HCT116 (cell line): Measurements from ENCODE around the gene MMP10. TPM values are rescaled to one million over a fixed set of nuclear protein-coding genes. Genes with fewer than 3 reads are reported as not detected.

ENCODE experiments used
- ATAC-seq: fragments of 200-7000 bp; cut with Tn5 transposase; 2 replicates; pipeline ENCODE4 v1.9.1; 2020; ENCODE audit warnings: mild to moderate bottlenecking, moderate library complexity
- BruUV-seq: library from RNA; stranded (reverse); fragments of 400-500 nt; replicated peaks from 2 replicates; lab custom pipeline; 2021; lab: Mats Ljungman, UMichigan
- CTCF ChIA-PET: fragments of 300-600 bp; sonication (Branson Sonifier 250); formaldehyde crosslinking; loops from one replicate; lab custom pipeline; 2021; ENCODE audit warnings: antibody characterized with exemption; lab: Charles Lee
- POLR2A ChIA-PET: fragments of 300-600, 350-600 bp; sonication (Branson Sonifier 250); formaldehyde crosslinking; loops from one replicate; lab custom pipeline; 2021; ENCODE audit warnings: antibody characterized with exemption; lab: Charles Lee
- RAD21 ChIA-PET, 2 experiments: fragments of 300-600 bp; sonication (Branson Sonifier 250); formaldehyde crosslinking; loops; one replicate each; lab custom pipeline; 2023; ENCODE audit warnings: low total read pairs in 2 of 2; ENCODE audit not compliant: uncharacterized antibody in 2 of 2, unreplicated experiment in 2 of 2, low non-redundant PET in 1 of 2; lab: Charles Lee
- DNase-seq: peaks from one replicate; pipeline ENCODE4 v3.0.0-alpha.2; 2010; ENCODE audit warnings: low read depth, low spot score
- H2AFZ ChIP-seq: fragments of 200-600 bp; shearing (Covaris generic), sonication (generic); 2 replicates; pipeline ENCODE4 v1.6.1; 2017; ENCODE audit warnings: low read depth, mixed run types, mixed read lengths, antibody characterized with exemption, low read length; ENCODE audit not compliant: poor library complexity, severe bottlenecking
- H3K27ac ChIP-seq: 2 replicates; pipeline ENCODE4 v1.5.1; 2012; ENCODE audit warnings: low read depth, low read length
- H3K27me3 ChIP-seq: fragments of 200-600 bp; sonication (generic); 2 replicates; pipeline ENCODE4 v1.6.1; 2016; ENCODE audit warnings: mixed run types, low read length, mixed read lengths; ENCODE audit not compliant: insufficient read depth
- H3K36me3 ChIP-seq, 2 experiments: fragments of 200-500 bp in 1 of 2; fragments of 200-600 bp in 1 of 2; sonication (Bioruptor generic) in 1 of 2; sonication (generic) in 1 of 2; 2 replicates each; pipeline versions ENCODE4 v1.5.1 to v1.6.1; 2014 to 2016; ENCODE audit warnings: low read length in 2 of 2, inconsistent platforms in 1 of 2, mixed read lengths in 1 of 2, mixed run types in 1 of 2; ENCODE audit not compliant: insufficient read depth in 2 of 2, control insufficient read depth in 1 of 2
- H3K4me1 ChIP-seq, 2 experiments: fragments of 200-600 bp in 1 of 2; sonication (generic) in 1 of 2; 2 replicates each; pipeline versions ENCODE4 v1.5.1 to v1.6.1; 2012 to 2017; ENCODE audit warnings: low read length in 2 of 2, inconsistent platforms in 1 of 2, mild to moderate bottlenecking in 1 of 2, mixed read lengths in 1 of 2, mixed run types in 1 of 2, moderate library complexity in 1 of 2; ENCODE audit not compliant: insufficient read depth in 2 of 2, control insufficient read depth in 1 of 2
- H3K4me2 ChIP-seq: fragments of 200-600 bp; sonication (generic); 2 replicates; pipeline ENCODE4 v1.6.1; 2017; ENCODE audit warnings: mixed run types, low read length, mixed read lengths
- H3K4me3 ChIP-seq, 2 experiments: fragments of 200-600 bp in 1 of 2; sonication (generic) in 1 of 2; replicated peaks in 1 of 2; 2 replicates each; pipeline ENCODE4 v1.5.1; 2011 to 2016; ENCODE audit warnings: low read length in 2 of 2, control low read depth in 1 of 2, low read depth in 1 of 2, mild to moderate bottlenecking in 1 of 2, mixed read lengths in 1 of 2, mixed run types in 1 of 2
- H3K79me2 ChIP-seq: fragments of 200-600 bp; sonication (generic); 2 replicates; pipeline ENCODE4 v1.6.1; 2017; ENCODE audit warnings: mild to moderate bottlenecking, mixed run types, low read length, moderate library complexity, mixed read lengths; ENCODE audit not compliant: insufficient read depth
- H3K9ac ChIP-seq: fragments of 200-600 bp; sonication (generic); 2 replicates; pipeline ENCODE4 v1.6.1; 2016; ENCODE audit warnings: low read length, mixed read lengths
- H3K9me2 ChIP-seq: fragments of 200-600 bp; sonication (generic), shearing (Covaris generic); 2 replicates; pipeline ENCODE4 v1.6.1; 2017; ENCODE audit warnings: mixed run types, mild to moderate bottlenecking, moderate library complexity; ENCODE audit not compliant: insufficient read depth
- H3K9me3 ChIP-seq, 2 experiments: fragments of 200-500 bp in 1 of 2; fragments of 200-600 bp in 1 of 2; sonication (Bioruptor generic) in 1 of 2; sonication (generic) in 1 of 2; 2 replicates each; pipeline ENCODE4 v1.6.1; 2014 to 2017; ENCODE audit warnings: low read length in 2 of 2, mixed read lengths in 2 of 2, inconsistent platforms in 1 of 2, low read depth in 1 of 2, mild to moderate bottlenecking in 1 of 2, mixed run types in 1 of 2, moderate library complexity in 1 of 2; ENCODE audit not compliant: control insufficient read depth in 1 of 2, insufficient read depth in 1 of 2
- H4K20me1 ChIP-seq: fragments of 200-600 bp; sonication (generic), shearing (Covaris generic); 2 replicates; pipeline ENCODE4 v1.6.1; 2017; ENCODE audit warnings: mixed run types, mild to moderate bottlenecking, moderate library complexity; ENCODE audit not compliant: insufficient read depth
- CBX3 ChIP-seq: IDR thresholded peaks from 2 replicates; pipeline ENCODE4 v1.6.1; 2012; ENCODE audit warnings: low read depth
- CTCF ChIP-seq, 3 experiments: fragments of 200-600 bp in 1 of 3; sonication (generic) in 1 of 3; IDR thresholded peaks in 2 of 3; conservative IDR thresholded peaks in 1 of 3; 2 replicates each; pipeline ENCODE4 v1.5.1; 2012 to 2017; ENCODE audit warnings: low read depth in 2 of 3, low read length in 2 of 3, antibody characterized with exemption in 1 of 3, borderline replicate concordance in 1 of 3, control low read depth in 1 of 3, mild to moderate bottlenecking in 1 of 3, mixed read lengths in 1 of 3, mixed run types in 1 of 3, moderate library complexity in 1 of 3; ENCODE audit not compliant: insufficient read depth in 1 of 3
- EGR1 ChIP-seq: IDR thresholded peaks from 2 replicates; pipeline ENCODE4 v1.6.1; 2012; ENCODE audit warnings: low read depth
- EZH2 ChIP-seq: fragments of 200-600 bp; sonication (generic); IDR thresholded peaks from 2 replicates; pipeline ENCODE4 v1.6.1; 2017; ENCODE audit warnings: antibody characterized with exemption, mixed run types
- FOSL1 ChIP-seq: IDR thresholded peaks from 2 replicates; pipeline ENCODE4 v1.6.1; 2012; ENCODE audit warnings: low read depth
- MAX ChIP-seq: IDR thresholded peaks from 2 replicates; pipeline ENCODE4 v1.6.1; 2012
- POLR2A ChIP-seq: IDR thresholded peaks from 2 replicates; pipeline ENCODE4 v1.7.0; 2011; ENCODE audit warnings: borderline replicate concordance; ENCODE audit not compliant: insufficient read depth, insufficient read length; ENCODE audit errors: extremely low read depth
- RAD21 ChIP-seq: IDR thresholded peaks from 2 replicates; pipeline ENCODE4 v1.6.1; 2012; ENCODE audit warnings: low read depth, mild to moderate bottlenecking
- SIN3A ChIP-seq: IDR thresholded peaks from 2 replicates; pipeline ENCODE4 v1.6.1; 2012; ENCODE audit warnings: low read depth
- SP1 ChIP-seq: IDR thresholded peaks from 2 replicates; pipeline ENCODE4 v1.6.1; 2012; ENCODE audit warnings: low read depth
- SRF ChIP-seq: IDR thresholded peaks from 2 replicates; pipeline ENCODE4 v1.6.1; 2012; ENCODE audit warnings: low read depth
- YY1 ChIP-seq: IDR thresholded peaks from 2 replicates; pipeline ENCODE4 v1.6.1; 2011; ENCODE audit warnings: low read length, low read depth, moderate library complexity, mild to moderate bottlenecking; ENCODE audit not compliant: insufficient replicate concordance; ENCODE audit errors: extremely low read depth
- ZBTB33 ChIP-seq: IDR thresholded peaks from 2 replicates; pipeline ENCODE4 v1.6.1; 2011; ENCODE audit warnings: mild to moderate bottlenecking, low read length, moderate library complexity; ENCODE audit not compliant: insufficient replicate concordance; ENCODE audit errors: extremely low read depth
- ZFX ChIP-seq: fragments of 450-650 bp; IDR thresholded peaks from 2 replicates; pipeline ENCODE4 v1.6.1; 2017
- ZNF274 ChIP-seq: fragments of 200-500 bp; sonication (Bioruptor generic); IDR thresholded peaks from 2 replicates; pipeline ENCODE4 v1.6.1; 2014; ENCODE audit warnings: mild to moderate bottlenecking, low read depth, low read length, inconsistent platforms
- intact Hi-C: fragments of 100-400 bp; cut with micrococcal nuclease; formaldehyde crosslinking; loops from 2 replicates; pipeline ENCODE4 v1.10.0; 2022
- total RNA-seq: library from RNA; stranded (reverse); gene quantifications from one replicate; pipeline ENCODE4 v1.2.1, GENCODE V29; 2021; ENCODE audit not compliant: unreplicated experiment

The MMP10 gene
- total RNA-seq, 1 experiment from 2014 or later = not detected

- Histone ChIP-seq H3K9me2 (no peaks in the 10 kb centered on the region), H2AFZ (peak overlapping the region; percentile 86), H3K4me1 (peaks cover 3 to 14% of the 10 kb centered on the region in 2 experiments; a peak in 3 of 4 replicates), H3K79me2 (no peaks in the 10 kb centered on the region), H3K9me3 (no peaks in the 10 kb centered on the region), H3K4me3 (peak overlapping the region; percentile 17 to 31), H3K27ac (no peak overlapping the region), H3K27me3 (no peaks in the 10 kb centered on the region), H4K20me1 (no peaks in the 10 kb centered on the region), H3K9ac (no peak overlapping the region), H3K4me2 (peak overlapping the region; percentile 57), H3K36me3 (no peaks in the 10 kb centered on the region)
- TF ChIP-seq FOSL1 (no peak), EGR1 (no peak), CBX3 (0 out of 2 replicates have a peak, but pooled peaks have one; percentile 33), ZBTB33 (no peak), ZNF274 (no peak), SP1 (no peak), SRF (no peak), SIN3A (no peak), RAD21 (peak; percentile 50), POLR2A (no peak), ZFX (no peak), MAX (no peak), EZH2 (no peak), CTCF (IDR thresholded peaks at IDR 0.05 in 2 of 3, conservative IDR thresholded peaks at IDR 0.05 in 1 of 3; ENCODE audit: borderline replicate concordance in 1 of 3, insufficient read depth in 1 of 3, low read depth in 2 of 3, low read length in 2 of 3) (peak; percentile 29 to 69 (median 64); a peak in 5 of 6 replicates), YY1 (no peak)
- RAD21 ChIA-PET = no interaction called here
- ATAC-seq (peak; percentile 98), DNase-seq (peak; percentile 75)
- intact Hi-C loops = loop anchor here (2.0 to 10.0 kb wide), 2 partner anchors 133 to 247 kb away; no protein-coding TSS in a partner anchor
- no TSS peak for BruUV-seq
- POLR2A ChIA-PET = no interaction called here
- CTCF ChIA-PET = interaction anchor here (1.2 kb wide), 2 partner anchors 107 to 133 kb away, joined by 3 to 8 read pairs; no protein-coding TSS in a partner anchor
Observed at GRCh38 chr11:102807921-102808320, 27.5 kb upstream of the MMP10 start.
